Measurements from ENCODE around the gene ARL6IP4.

GRCh38 chr12:122988036-122988435 lies 7.6 kb downstream of the ARL6IP4 start:
- TF ChIP-seq TCF12 (IDR thresholded peaks at IDR 0.05; ENCODE audit: low read depth) (no peak), CEBPB (IDR thresholded peaks at IDR 0.05) (no peak)
